Posterior vena cava (tissue), 2 donors: ENCODE measurements around the gene IL34. TPM values are rescaled to one million over a fixed set of nuclear protein-coding genes. Genes with fewer than 3 reads are reported as not detected.

ENCODE experiments used
- DNase-seq: peaks from one replicate; pipeline ENCODE4 v3.0.0-alpha.2; 2020; ENCODE audit warnings: low spot score
- intact Hi-C, 2 donors: fragments of 100-400 bp; cut with DNase I; formaldehyde crosslinking; loops; one replicate each; pipeline versions ENCODE4 v1.14.1 to v1.14.2; 2022 to 2023
- total RNA-seq, 2 donors: library from RNA; stranded (reverse); fragmentation: NEBNext Ultra II Directional; extraction: Animal tissue kit (Norgen Biotek cat#: 25700); gene quantifications; one replicate each; pipeline ENCODE4 v1.2.1, GENCODE V29; 2021
- donor health status: DM: yes; HTN: yes; CAD: no.
- donor health status: DM: yes; HTN: yes; CAD: no.

Gene IL34
- total RNA-seq, 2 donors from 2014 or later, result 4.0 to 4.3 TPM

DNA sequence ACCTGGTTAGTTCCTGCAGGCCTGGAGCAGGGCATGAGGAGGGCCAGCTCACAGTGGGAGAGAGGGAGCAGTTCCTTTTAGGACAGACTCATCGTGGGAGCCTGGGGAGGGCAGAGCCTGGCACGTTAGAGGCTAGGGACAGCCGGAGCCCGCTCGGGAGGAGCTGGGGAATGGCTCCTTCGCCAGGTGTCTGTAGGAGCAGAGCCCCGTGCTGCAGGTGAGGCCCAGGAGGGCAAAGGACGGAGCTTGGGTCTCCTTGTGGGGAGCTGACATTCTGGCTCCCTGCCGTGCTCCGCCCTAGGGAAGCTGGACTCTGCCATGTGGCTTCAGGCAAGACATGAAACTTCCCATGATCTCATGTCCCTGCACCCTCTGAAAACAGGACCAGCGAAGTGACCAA lies 58.2 kb downstream of the IL34 start:
- intact Hi-C loops, result loop anchor here in 1 of 2 donors (5.0 kb wide), 1 partner anchor 33 kb away; no protein-coding TSS in a partner anchor
- no peak for DNase-seq

- intact Hi-C loops, result no loop called here
- no peak for DNase-seq
Observed at GRCh38 chr16:70705056-70705455, 58.7 kb downstream of the IL34 start.

DNA sequence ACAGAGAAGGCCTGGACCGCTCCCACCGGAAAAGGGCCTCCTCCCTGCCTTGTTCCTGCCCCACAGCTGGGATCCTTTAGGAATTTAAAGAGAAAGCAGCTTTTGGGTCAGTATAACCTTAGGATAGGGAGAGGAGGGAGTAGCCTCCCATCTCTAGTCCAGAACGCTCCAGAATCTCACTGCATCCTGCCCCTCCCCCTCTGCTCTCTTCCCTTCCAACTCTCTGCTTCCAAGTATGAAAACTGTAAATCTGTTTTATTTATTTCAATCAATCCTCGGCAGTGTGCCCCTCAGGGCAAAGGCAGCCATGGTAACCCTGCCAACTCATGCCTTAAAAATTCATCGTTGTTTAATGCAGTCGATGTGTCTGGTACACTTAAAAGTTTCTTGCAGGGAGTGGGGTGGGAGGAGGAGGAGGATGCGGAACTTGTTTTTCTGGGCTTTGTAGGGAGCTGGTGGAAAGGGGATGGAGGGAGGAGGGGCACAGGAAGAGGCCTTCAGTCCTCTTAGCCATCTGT lies 60.6 kb downstream of the IL34 start:
- intact Hi-C loops, result no loop called here
- no peak for DNase-seq

DNA sequence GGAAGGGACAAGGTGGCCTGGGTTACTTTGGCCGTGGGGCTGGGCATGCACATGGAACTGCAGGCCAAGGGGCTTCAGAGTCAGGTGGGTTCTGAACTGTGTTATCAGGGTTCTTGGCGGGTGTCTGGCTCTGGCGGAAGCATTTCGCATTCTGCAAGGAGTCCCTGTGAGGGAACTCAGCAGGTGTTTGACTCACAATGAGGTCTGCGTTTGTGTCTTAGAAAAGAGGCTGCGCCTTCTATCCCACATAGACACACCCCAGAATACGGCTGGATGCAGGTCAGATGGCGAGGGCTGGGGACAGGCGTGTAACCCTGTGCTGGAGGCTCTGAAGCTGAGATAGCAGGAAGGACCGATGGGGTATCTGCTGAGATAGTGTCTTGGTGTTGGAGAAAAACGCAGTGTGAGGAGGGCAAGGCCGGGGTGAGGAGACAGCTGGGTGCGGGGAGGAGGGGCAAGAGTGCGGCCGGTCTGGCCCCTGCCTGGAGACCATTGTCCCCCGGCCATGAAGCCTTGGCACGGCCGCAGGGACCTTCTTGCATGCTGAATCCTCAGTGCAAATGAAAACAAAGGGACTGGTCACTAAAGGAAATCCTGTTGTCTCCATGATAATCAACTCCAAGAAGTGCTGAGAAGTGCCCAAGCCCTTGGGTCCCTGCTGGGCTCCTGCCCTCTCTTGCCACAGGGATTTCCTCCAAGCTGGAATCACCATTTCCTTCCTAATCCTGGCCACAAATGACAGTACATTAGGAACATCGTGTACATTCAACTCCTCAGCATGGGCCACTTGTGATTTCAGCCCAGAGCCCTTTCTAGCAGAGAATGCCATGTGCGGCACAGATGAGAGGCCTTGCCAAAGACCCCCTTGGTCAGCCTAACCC lies 62.2 kb downstream of the IL34 start:
- no peak for DNase-seq
- intact Hi-C loops, result no loop called here

DNA sequence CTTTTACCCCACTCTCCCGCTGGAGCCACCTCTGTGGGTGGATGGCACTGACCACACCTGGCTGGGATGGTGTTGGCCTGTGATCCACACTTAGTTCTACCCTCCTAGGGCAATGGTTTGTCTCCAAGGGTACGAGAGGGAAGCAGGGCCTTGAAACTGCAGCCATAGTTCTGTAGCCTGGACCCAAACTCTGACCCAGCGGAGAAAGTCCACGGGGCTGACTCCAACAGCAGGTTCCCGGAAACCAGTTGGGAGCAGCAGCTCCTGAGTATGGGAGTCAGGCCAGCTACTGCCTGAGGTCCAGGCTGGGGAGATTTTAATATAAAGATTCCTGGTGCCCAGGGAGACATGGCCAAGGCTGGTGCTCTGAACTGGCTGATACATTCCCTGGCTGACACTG lies 63.1 kb downstream of the IL34 start:
- intact Hi-C loops, result no loop called here
- DNase-seq, result no peak

- no peak for DNase-seq
- intact Hi-C loops, result no loop called here
Observed at GRCh38 chr16:70709942-70710341, 63.6 kb downstream of the IL34 start.

Other genes with a start within 250 kb of the IL34 start
- 10 to 100 TPM; 27.7 to 29.4 TPM for gene ST3GAL2, start 207.5 kb upstream of the IL34 start, total RNA-seq
- gene FCSK, start 192.0 kb upstream of the IL34 start, total RNA-seq, result 10 to 100 TPM; 10.7 to 11.0 TPM
- gene COG4, start 123.0 kb upstream of the IL34 start, total RNA-seq, result 10 to 100 TPM; 29.3 to 39.1 TPM
- 100 to 1,000 TPM; 140 to 144 TPM for gene SF3B3, start 122.7 kb upstream of the IL34 start, total RNA-seq
- gene MTSS2, start 39.5 kb downstream of the IL34 start, total RNA-seq, result 100 to 1,000 TPM; 116 to 145 TPM
- gene VAC14, start 154.6 kb downstream of the IL34 start, total RNA-seq, result 10 to 100 TPM; 25.8 to 28.4 TPM